Endodermal cell (in vitro differentiated cells): ENCODE data around the gene OR8B2. TPM values are rescaled to one million over a fixed set of nuclear protein-coding genes. Genes with fewer than 3 reads are reported as not detected.

Experiments
- DNase-seq: peaks from one replicate; pipeline ENCODE4 v3.0.0-alpha.2; 2017
- H3K27ac ChIP-seq: 2 replicates; pipeline ENCODE4 v1.5.1; 2013; ENCODE audit warnings: mild to moderate bottlenecking, low read depth, low read length, moderate library complexity
- H3K27me3 ChIP-seq: 2 replicates; pipeline ENCODE4 v1.6.1; 2013; ENCODE audit warnings: mild to moderate bottlenecking, low read length, moderate library complexity; ENCODE audit not compliant: insufficient read depth, control insufficient read depth, poor library complexity, severe bottlenecking
- H3K36me3 ChIP-seq: 2 replicates; pipeline ENCODE4 v1.7.0; 2013; ENCODE audit warnings: mild to moderate bottlenecking, low read length, moderate library complexity; ENCODE audit not compliant: control insufficient read depth, insufficient read depth
- H3K4me1 ChIP-seq: one replicate; pipeline ENCODE4 v1.7.0; 2013; ENCODE audit warnings: low read length; ENCODE audit not compliant: control insufficient read depth, insufficient read depth
- H3K4me3 ChIP-seq: 2 replicates; pipeline ENCODE4 v1.5.1; 2013; ENCODE audit warnings: mild to moderate bottlenecking, low read length, moderate library complexity
- H3K9ac ChIP-seq: 2 replicates; pipeline ENCODE4 v1.6.1; 2013; ENCODE audit warnings: mild to moderate bottlenecking, low read length, moderate library complexity; ENCODE audit not compliant: poor library complexity, severe bottlenecking; ENCODE audit errors: extremely low read depth
- H3K9me3 ChIP-seq: 2 replicates; pipeline ENCODE4 v1.6.1; 2013; ENCODE audit warnings: mild to moderate bottlenecking, low read length, moderate library complexity; ENCODE audit not compliant: control insufficient read depth
- H3K27ac Mint-ChIP-seq: 2 replicates; pipeline ENCODE4 v1.8.0; 2020; ENCODE audit warnings: mixed read lengths
- H3K27me3 Mint-ChIP-seq: 2 replicates; pipeline ENCODE4 v1.8.0; 2021; ENCODE audit warnings: mild to moderate bottlenecking, mixed read lengths; ENCODE audit not compliant: insufficient read depth
- H3K36me3 Mint-ChIP-seq: 2 replicates; pipeline ENCODE4 v1.8.0; 2020; ENCODE audit warnings: low read depth, mixed read lengths
- H3K4me1 Mint-ChIP-seq: 2 replicates; pipeline ENCODE4 v1.8.0; 2020; ENCODE audit warnings: mixed read lengths
- H3K4me3 Mint-ChIP-seq: 2 replicates; pipeline ENCODE4 v1.8.0; 2020; ENCODE audit warnings: mild to moderate bottlenecking, moderate library complexity, mixed read lengths
- H3K9me3 Mint-ChIP-seq: 2 replicates; pipeline ENCODE4 v1.8.0; 2020; ENCODE audit warnings: mild to moderate bottlenecking, mixed read lengths
- WGBS, 2 experiments: methylation state at CpG; one replicate each; pipeline versions ENCODE4 v1.1.5 to v1.1.7; 2013; ENCODE audit warnings: missing lambda C conversion rate in 2 of 2, mixed read lengths in 1 of 2; ENCODE audit not compliant: insufficient coverage in 1 of 2, insufficient read length in 1 of 2; 5-methylcytosine and 5-hydroxymethylcytosine counted together
- total RNA-seq, 2 donors: library from RNA; stranded (reverse); fragmentation: NEBNext Ultra II Directional in 1 of 2; extraction: Animal tissue kit (Norgen Biotek cat#: 25700) in 1 of 2; gene quantifications; 2 replicates in 1 of 2; 3 replicates in 1 of 2; pipeline ENCODE4 v1.2.1, GENCODE V29; 2021
- TF ChIP-seq, protein P1 (sequence below): fragments of 200-600 bp; sonication (generic); conservative IDR thresholded peaks from 2 replicates; pipeline ENCODE4 v1.5.0; 2021; ENCODE audit warnings: antibody characterized with exemption, mild to moderate bottlenecking

OR8B2 gene
- total RNA-seq, 2 donors from 2014 or later, result not detected

DNA sequence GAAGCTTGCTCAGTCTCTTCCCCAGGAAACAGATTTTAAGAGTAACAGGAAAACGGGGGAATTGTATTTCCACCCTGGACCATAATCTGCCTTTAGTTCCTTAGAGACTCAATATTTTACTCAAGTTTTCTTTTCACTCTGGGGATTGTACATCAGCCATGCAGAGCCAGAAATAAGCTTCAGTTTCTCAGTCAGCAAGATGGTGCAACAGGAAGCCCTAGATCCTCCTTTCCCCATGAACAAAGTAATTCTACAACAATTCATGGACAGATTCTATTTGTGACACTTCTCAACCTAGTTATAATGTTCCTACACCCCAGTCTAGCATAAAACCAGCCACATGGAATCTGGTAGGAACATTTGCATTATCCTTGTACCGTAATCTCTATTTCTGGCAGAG lies 24.7 kb downstream of the OR8B2 start:
- Histone ChIP-seq H3K36me3 (no peaks in the 10 kb centered on the region), H3K4me3 (no peak overlapping the region), H3K27me3 (no peaks in the 10 kb centered on the region), H3K4me1 (no peaks in the 10 kb centered on the region), H3K9me3 (no peaks in the 10 kb centered on the region), H3K9ac (no peak overlapping the region), H3K27ac (no peak overlapping the region)
- no peaks in the 10 kb centered on the region for H3K4me1 Mint-ChIP-seq
- DNase-seq, result no peak
- H3K27me3 Mint-ChIP-seq, result peaks cover 3% of the 10 kb centered on the region
- TF ChIP-seq, protein P1, sequence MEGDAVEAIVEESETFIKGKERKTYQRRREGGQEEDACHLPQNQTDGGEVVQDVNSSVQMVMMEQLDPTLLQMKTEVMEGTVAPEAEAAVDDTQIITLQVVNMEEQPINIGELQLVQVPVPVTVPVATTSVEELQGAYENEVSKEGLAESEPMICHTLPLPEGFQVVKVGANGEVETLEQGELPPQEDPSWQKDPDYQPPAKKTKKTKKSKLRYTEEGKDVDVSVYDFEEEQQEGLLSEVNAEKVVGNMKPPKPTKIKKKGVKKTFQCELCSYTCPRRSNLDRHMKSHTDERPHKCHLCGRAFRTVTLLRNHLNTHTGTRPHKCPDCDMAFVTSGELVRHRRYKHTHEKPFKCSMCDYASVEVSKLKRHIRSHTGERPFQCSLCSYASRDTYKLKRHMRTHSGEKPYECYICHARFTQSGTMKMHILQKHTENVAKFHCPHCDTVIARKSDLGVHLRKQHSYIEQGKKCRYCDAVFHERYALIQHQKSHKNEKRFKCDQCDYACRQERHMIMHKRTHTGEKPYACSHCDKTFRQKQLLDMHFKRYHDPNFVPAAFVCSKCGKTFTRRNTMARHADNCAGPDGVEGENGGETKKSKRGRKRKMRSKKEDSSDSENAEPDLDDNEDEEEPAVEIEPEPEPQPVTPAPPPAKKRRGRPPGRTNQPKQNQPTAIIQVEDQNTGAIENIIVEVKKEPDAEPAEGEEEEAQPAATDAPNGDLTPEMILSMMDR, result no peak
- peaks cover 2% of the 10 kb centered on the region for H3K9me3 Mint-ChIP-seq
- no peak overlapping the region for H3K27ac Mint-ChIP-seq
- 74 to 92% methylated on average over 2 of the region's 2 CpGs for WGBS, 2 experiments
- H3K4me3 Mint-ChIP-seq, result no peak overlapping the region
- no peaks in the 10 kb centered on the region for H3K36me3 Mint-ChIP-seq

DNA sequence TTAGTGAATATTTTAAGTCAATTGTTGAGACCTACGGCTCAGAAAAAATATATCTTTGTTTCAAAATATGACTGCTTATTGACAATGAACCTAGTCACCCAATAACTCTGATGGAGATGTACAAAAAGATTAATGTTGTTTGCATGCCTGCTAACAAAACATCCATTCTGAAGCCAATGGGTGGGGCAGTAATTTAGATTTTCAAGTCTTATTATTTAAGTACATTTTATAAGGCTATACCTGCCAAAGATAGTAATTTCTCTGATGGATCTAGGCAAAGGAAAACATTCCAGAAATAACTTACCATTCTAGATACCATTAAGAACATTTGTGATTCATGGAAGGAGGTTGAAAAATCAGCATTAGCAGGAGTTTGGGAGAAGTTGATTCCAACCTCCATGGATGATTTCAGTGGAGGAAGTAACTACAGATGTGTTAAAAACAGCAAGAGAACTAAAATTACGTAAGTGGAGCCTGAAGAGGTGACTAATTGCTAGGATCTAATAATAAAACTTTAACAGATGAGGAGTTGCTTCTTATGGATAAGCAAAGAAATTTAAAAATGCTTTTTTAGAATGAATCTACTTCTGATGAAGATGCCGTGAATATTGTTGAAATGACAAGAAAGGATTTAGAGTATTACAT lies 37.9 kb downstream of the OR8B2 start:
- Histone ChIP-seq H3K36me3 (no peaks in the 10 kb centered on the region), H3K27me3 (no peaks in the 10 kb centered on the region), H3K27ac (no peak overlapping the region), H3K4me1 (no peaks in the 10 kb centered on the region), H3K4me3 (no peak overlapping the region), H3K9ac (no peak overlapping the region), H3K9me3 (peaks cover 5% of the 10 kb centered on the region)
- no peak overlapping the region for H3K4me3 Mint-ChIP-seq
- DNase-seq, result no peak
- H3K36me3 Mint-ChIP-seq, result no peaks in the 10 kb centered on the region
- 82 to 85% methylated on average over 3 of the region's 3 CpGs for WGBS, 2 experiments
- H3K27me3 Mint-ChIP-seq, result no peaks in the 10 kb centered on the region
- peaks cover 2% of the 10 kb centered on the region for H3K9me3 Mint-ChIP-seq
- TF ChIP-seq, protein P1, result no peak
- no peak overlapping the region for H3K27ac Mint-ChIP-seq
- H3K4me1 Mint-ChIP-seq, result no peaks in the 10 kb centered on the region

DNA sequence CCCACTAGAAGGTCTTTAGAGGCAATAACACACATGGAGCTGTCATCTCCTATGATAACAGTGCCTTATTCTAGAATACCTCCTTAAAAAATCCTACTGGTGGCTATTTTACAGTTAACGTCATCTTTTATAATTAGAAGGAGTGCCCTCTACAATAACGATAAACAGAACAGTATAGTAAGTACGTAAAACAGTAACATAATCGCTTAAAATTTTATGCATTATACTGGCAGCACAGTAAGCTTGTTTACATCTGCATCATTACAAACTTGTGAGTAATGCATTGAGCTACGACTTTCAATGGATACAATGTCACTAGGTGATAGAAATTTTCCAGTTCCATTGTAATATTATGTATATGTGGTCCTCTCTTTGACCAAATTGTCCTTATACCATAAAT lies 40.0 kb downstream of the OR8B2 start:
- Mint-ChIP-seq H3K36me3 (no peaks in the 10 kb centered on the region), H3K4me3 (no peak overlapping the region), H3K9me3 (peaks cover 1% of the 10 kb centered on the region), H3K27me3 (no peaks in the 10 kb centered on the region), H3K27ac (no peak overlapping the region), H3K4me1 (no peaks in the 10 kb centered on the region)
- H3K9ac ChIP-seq, result no peak overlapping the region
- H3K4me3 ChIP-seq, result no peak overlapping the region
- no peaks in the 10 kb centered on the region for H3K4me1 ChIP-seq
- WGBS, 2 experiments, result 97 to 100% methylated on average over 3 to 5 of the region's 5 CpGs
- H3K9me3 ChIP-seq, result peaks cover 5% of the 10 kb centered on the region
- no peaks in the 10 kb centered on the region for H3K27me3 ChIP-seq
- H3K36me3 ChIP-seq, result no peaks in the 10 kb centered on the region
- TF ChIP-seq, protein P1, result no peak
- no peak overlapping the region for H3K27ac ChIP-seq
- DNase-seq, result no peak
